Left lung (tissue), 14 donors: ENCODE results near the gene RNU6-8. TPM values are rescaled to one million over a fixed set of nuclear protein-coding genes. Genes with fewer than 3 reads are reported as not detected.

Experiments used
- ATAC-seq: fragments of 200-7000 bp; cut with Tn5 transposase; one replicate; pipeline ENCODE4 v1.9.1; 2020; ENCODE audit warnings: moderate library complexity
- DNase-seq, 4 donors: peaks; one replicate each; pipeline ENCODE4 v3.0.0-alpha.2; 2013 to 2020
- H3K27ac ChIP-seq, 2 donors: fragments of 200-600 bp; sonication (generic) in 1 of 2; one replicate each; pipeline versions ENCODE4 v1.5.0 to v1.8.0; 2020 to 2021
- H3K27me3 ChIP-seq, 2 donors: fragments of 200-600 bp; sonication (generic) in 1 of 2; one replicate each; pipeline versions ENCODE4 v1.5.0 to v1.8.0; 2020 to 2021
- H3K36me3 ChIP-seq, 2 donors: fragments of 200-600 bp; sonication (generic) in 1 of 2; one replicate each; pipeline versions ENCODE4 v1.5.0 to v1.8.0; 2020 to 2021
- H3K4me1 ChIP-seq, 2 donors: fragments of 200-600 bp; one replicate each; pipeline ENCODE4 v1.8.0; 2021
- H3K4me3 ChIP-seq, 2 donors: fragments of 200-600 bp; sonication (generic) in 1 of 2; one replicate each; pipeline versions ENCODE4 v1.5.0 to v1.8.0; 2020 to 2021; ENCODE audit warnings: mild to moderate bottlenecking in 1 of 2
- H3K9me3 ChIP-seq, 2 donors: fragments of 200-600 bp; sonication (generic) in 1 of 2; one replicate each; pipeline versions ENCODE4 v1.5.0 to v1.8.0; 2020 to 2021
- intact Hi-C, 2 donors: fragments of 100-400 bp; cut with DNase I; formaldehyde crosslinking; loops; one replicate each; pipeline versions ENCODE4 v1.11.2 to v1.14.2; 2022
- long read RNA-seq, 12 donors: library from polyadenylated mRNA in 2 of 12; unstranded in 2 of 12; transcript quantifications; one replicate each; pipeline ENCODE4 v2.0.0 and lab custom pipeline, GENCODE V29; 2019 to 2026
- polyA plus RNA-seq, 6 donors: library from polyadenylated mRNA; unstranded; fragments of 120-200 nt; gene quantifications; one replicate each; pipeline ENCODE4 v1.2.1, GENCODE V29; 2013; ENCODE audit not compliant: insufficient read length in 6 of 6
- total RNA-seq, 2 donors: library from RNA; stranded (reverse); fragmentation: NEBNext Ultra II Directional; extraction: Animal tissue kit (Norgen Biotek cat#: 25700); gene quantifications; one replicate each; pipeline ENCODE4 v1.2.1, GENCODE V29; 2021
- TF ChIP-seq, protein P1 (sequence below), 2 donors: fragments of 200-600 bp; sonication (generic) in 1 of 2; IDR thresholded peaks; one replicate each; pipeline versions ENCODE4 v1.5.0 to v1.8.0; 2021; ENCODE audit warnings: antibody characterized with exemption in 2 of 2
- donor health status: DM: no; HTN: yes; CAD: no.
- donor health status: DM: no; HTN: no; CAD: no.

The RNU6-8 gene
- not detected for total RNA-seq
- polyA plus RNA-seq: not detected
- long read RNA-seq, donor 1, partial matches to known transcripts: 0 of 2 reads
- long read RNA-seq, donor 1, other reads (novel, unspliced or antisense): 0 of 2 reads
- long read RNA-seq, donor 2, partial matches to known transcripts: 0 of 2 reads
- long read RNA-seq, donor 2, other reads (novel, unspliced or antisense): 0 of 2 reads
- long read RNA-seq, donor 3: 0 reads
- long read RNA-seq, donor 4: 0 reads
- long read RNA-seq, donor 5, partial matches to known transcripts: 0 of 1 reads
- long read RNA-seq, donor 5, other reads (novel, unspliced or antisense): 0 of 1 reads
- long read RNA-seq, donor 6, partial matches to known transcripts: 0 of 1 reads
- long read RNA-seq, donor 6, other reads (novel, unspliced or antisense): 0 of 1 reads
- long read RNA-seq, donor 7, partial matches to known transcripts: 0 of 2 reads
- long read RNA-seq, donor 7, other reads (novel, unspliced or antisense): 0 of 2 reads
- long read RNA-seq, donor 8: 0 reads
- long read RNA-seq, donor 9: 0 reads
- long read RNA-seq, donor 10, partial matches to known transcripts: 0 of 1 reads
- long read RNA-seq, donor 10, other reads (novel, unspliced or antisense): 0 of 1 reads
- long read RNA-seq, donor 11, partial matches to known transcripts: 0 of 2 reads
- long read RNA-seq, donor 11, other reads (novel, unspliced or antisense): 0 of 2 reads
- long read RNA-seq, donor 12, partial matches to known transcripts: 0 of 2 reads
- long read RNA-seq, donor 12, other reads (novel, unspliced or antisense): 0 of 2 reads

DNA sequence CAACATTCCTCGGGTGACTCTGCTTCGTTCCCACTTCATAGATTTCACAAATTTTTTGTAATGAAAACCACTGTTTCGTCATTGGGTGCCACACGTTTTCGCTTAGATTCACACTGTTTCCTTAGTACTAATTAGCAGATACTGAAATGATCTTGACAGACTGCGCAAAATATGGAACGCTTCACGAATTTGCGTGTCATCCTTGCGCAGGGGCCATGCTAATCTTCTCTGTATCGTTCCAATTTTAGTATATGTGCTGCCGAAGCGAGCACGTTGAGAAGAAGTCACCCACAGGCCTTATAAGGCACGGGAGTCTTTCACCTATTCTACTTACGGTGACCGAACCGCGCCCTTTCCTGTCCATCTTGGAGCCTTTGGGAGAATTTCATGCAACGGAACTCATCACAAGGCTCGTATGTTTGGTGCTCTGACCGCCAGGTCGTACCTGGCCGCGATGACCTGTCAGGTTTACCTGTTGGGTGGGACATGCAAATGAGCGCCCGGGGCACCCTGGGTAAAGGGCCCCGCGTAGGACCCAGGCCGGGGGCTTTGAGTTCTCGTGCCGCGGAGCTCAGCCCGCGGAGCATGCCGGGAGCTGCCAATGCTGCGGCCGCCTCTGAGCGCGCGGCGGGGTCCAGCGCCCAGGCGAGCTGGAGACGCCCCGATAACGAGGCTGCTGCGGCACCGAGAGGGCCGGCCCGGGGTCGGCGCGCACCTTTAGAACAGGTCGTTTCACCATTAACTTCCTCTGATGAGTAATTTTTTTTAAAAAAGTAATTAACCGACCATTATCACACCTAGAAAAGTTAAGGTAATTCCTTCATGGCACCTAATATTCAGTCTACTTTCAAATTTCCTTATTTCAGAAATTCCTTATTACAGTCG lies at the start of gene RNU6-8:
TSS of gene RNU6-8 (minus strand) at position 272 of the 885 bp plus-strand sequence.
- Histone ChIP-seq H3K4me1 (peaks cover 9 to 31% of the 10 kb centered on the region in 2 donors), H3K36me3 (no peaks in the 10 kb centered on the region), H3K27me3 (peaks cover 0 to 23% of the 10 kb centered on the region in 2 donors), H3K4me3 (peak within 1 kb of the TSS; percentile 60 to 61), H3K27ac (peak within 1 kb of the TSS; percentile 80 to 88), H3K9me3 (no peaks in the 10 kb centered on the region)
- ATAC-seq (peak; percentile 94), DNase-seq (peak; percentile 87 to 96 (median 92))
- intact Hi-C loops: no loop called here
- TF ChIP-seq, protein P1, sequence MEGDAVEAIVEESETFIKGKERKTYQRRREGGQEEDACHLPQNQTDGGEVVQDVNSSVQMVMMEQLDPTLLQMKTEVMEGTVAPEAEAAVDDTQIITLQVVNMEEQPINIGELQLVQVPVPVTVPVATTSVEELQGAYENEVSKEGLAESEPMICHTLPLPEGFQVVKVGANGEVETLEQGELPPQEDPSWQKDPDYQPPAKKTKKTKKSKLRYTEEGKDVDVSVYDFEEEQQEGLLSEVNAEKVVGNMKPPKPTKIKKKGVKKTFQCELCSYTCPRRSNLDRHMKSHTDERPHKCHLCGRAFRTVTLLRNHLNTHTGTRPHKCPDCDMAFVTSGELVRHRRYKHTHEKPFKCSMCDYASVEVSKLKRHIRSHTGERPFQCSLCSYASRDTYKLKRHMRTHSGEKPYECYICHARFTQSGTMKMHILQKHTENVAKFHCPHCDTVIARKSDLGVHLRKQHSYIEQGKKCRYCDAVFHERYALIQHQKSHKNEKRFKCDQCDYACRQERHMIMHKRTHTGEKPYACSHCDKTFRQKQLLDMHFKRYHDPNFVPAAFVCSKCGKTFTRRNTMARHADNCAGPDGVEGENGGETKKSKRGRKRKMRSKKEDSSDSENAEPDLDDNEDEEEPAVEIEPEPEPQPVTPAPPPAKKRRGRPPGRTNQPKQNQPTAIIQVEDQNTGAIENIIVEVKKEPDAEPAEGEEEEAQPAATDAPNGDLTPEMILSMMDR (IDR thresholded peaks at IDR 0.05): no peak

DNA sequence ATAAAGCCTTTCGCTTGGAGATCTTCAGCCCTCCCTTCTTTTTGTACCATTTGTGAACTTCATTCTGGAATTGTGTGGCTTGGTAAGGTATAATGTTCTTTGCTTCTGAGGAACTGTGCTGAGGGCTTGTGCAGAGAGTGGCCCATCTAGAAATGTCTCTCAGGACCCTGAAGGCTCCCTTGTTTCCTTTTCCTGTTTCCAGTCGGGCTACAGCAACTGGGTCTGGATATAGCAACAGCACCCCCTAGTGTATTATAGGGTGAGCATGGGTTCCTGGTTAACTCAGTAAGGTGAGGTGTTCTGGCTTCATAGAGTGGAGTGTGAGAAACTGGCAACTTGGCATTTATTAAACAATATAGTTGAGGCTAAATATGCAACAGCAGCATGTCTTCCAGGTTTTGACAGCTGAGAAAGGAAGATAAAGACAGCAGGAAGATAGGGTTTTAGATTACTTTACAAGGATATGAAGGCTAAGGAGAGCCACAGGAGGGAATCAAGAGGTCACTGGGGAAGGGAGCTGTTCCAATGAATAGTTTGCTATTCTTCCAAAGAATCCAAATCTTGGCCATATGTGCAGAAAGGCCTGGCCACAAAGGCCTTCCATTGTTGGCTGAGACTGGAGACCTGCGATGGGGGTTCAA lies 49.1 kb upstream of the RNU6-8 start:
- H3K27me3 ChIP-seq: no peaks in the 10 kb centered on the region
- DNase-seq: peak in 2 of 4 donors; percentile 41 to 78
- no peaks in the 10 kb centered on the region for H3K9me3 ChIP-seq
- peak; percentile 94 for ATAC-seq
- intact Hi-C loops: loop anchor here in 1 of 2 donors (5.0 kb wide), 2 partner anchors 180 to 740 kb away; no protein-coding TSS in a partner anchor
- no peak overlapping the region for H3K4me3 ChIP-seq
- H3K4me1 ChIP-seq: peaks cover 0 to 5% of the 10 kb centered on the region in 2 donors
- no peaks in the 10 kb centered on the region for H3K36me3 ChIP-seq
- H3K27ac ChIP-seq: no peak overlapping the region
- TF ChIP-seq, protein P1 (IDR thresholded peaks at IDR 0.05): peak; percentile 74 to 79

DNA sequence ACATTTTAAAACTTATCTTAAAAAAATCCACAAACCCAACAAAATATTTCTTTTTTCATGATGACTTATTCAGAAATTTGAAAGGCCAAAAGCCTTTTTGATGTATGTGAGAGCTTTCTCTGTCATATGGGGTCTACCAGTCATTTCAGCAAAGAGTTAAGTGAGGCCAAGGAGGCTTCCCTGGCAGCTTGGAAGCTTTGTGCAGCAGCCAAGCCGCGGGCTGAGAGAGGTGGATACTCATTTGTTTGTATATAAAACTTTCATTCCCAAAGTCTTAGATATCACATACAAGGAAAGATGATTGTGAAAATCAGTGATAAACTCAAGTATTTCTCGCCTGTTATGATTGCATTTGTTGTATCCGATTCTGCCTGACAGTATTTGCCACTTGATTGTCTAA lies 48.5 kb upstream of the RNU6-8 start:
- Histone ChIP-seq H3K36me3 (no peaks in the 10 kb centered on the region), H3K9me3 (no peaks in the 10 kb centered on the region), H3K27ac (no peak overlapping the region), H3K4me3 (no peak overlapping the region), H3K27me3 (no peaks in the 10 kb centered on the region), H3K4me1 (peaks cover 0 to 5% of the 10 kb centered on the region in 2 donors)
- DNase-seq (no peak), ATAC-seq (no peak)
- intact Hi-C loops: loop anchor here in 1 of 2 donors (5.0 kb wide), 2 partner anchors 179 to 739 kb away; no protein-coding TSS in a partner anchor
- TF ChIP-seq, protein P1 (IDR thresholded peaks at IDR 0.05): no peak

DNA sequence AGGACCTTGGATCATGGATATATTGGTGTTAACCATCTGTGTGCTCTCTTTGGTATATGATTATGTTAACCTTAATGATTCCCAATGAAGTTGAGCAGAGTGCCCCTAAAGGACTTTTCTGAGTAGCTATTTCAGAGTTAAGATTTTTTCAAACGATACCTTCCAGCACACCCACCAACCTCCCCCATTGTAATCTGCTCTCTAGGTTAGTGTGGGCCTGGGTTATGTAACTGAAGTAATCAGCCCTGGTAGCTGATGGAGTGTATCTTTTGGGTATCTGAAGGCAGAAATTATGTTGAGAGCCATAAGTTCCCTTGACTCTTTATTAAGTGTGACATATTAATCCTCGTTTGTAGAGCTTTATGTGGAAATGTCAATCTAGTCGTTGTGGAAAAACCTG lies 47.6 kb upstream of the RNU6-8 start:
- Histone ChIP-seq H3K27ac (no peak overlapping the region), H3K27me3 (no peaks in the 10 kb centered on the region), H3K36me3 (no peaks in the 10 kb centered on the region), H3K9me3 (no peaks in the 10 kb centered on the region), H3K4me1 (peaks cover 0 to 5% of the 10 kb centered on the region in 2 donors), H3K4me3 (no peak overlapping the region)
- TF ChIP-seq, protein P1 (IDR thresholded peaks at IDR 0.05): no peak
- no peak for ATAC-seq
- intact Hi-C loops: loop anchor here in 1 of 2 donors (5.0 kb wide), 2 partner anchors 178 to 738 kb away; no protein-coding TSS in a partner anchor
- DNase-seq: no peak
